Stomach (tissue), 9 donors: Measurements from ENCODE around the gene ISCA2. TPM values are rescaled to one million over a fixed set of nuclear protein-coding genes. Genes with fewer than 3 reads are reported as not detected.

Experiments
- DNase-seq, 2 donors: peaks; one replicate each; pipeline versions ENCODE4 v3.0.0 to v3.0.0-alpha.2; 2013 to 2019
- H3K27ac ChIP-seq, 5 donors: fragments of 200-600 bp in 4 of 5; sonication (generic) in 4 of 5; one replicate each; pipeline ENCODE4 v1.5.1; 2013 to 2019; ENCODE audit warnings: mild to moderate bottlenecking in 1 of 5, moderate library complexity in 1 of 5
- H3K27me3 ChIP-seq, 3 donors: fragments of 200-600 bp; sonication (generic); one replicate each; pipeline ENCODE4 v1.5.1; 2017 to 2019; ENCODE audit warnings: mixed run types in 1 of 3
- H3K36me3 ChIP-seq, 4 donors: fragments of 200-600 bp; sonication (generic); 1 replicate in 3 of 4; 2 replicates in 1 of 4; pipeline ENCODE4 v1.5.1; 2016 to 2019
- H3K4me1 ChIP-seq, 4 donors: fragments of 200-600 bp; sonication (generic); one replicate each; pipeline ENCODE4 v1.5.1; 2016 to 2019
- H3K4me3 ChIP-seq, 4 donors: fragments of 200-600 bp; sonication (generic) in 3 of 4; one replicate each; pipeline ENCODE4 v1.5.1; 2016 to 2019; ENCODE audit warnings: mild to moderate bottlenecking in 1 of 4
- H3K9me3 ChIP-seq, 4 donors: fragments of 200-600 bp; sonication (generic); one replicate each; pipeline ENCODE4 v1.5.1; 2016 to 2019
- EP300 ChIP-seq: sonication (generic); formaldehyde crosslinking; IDR thresholded peaks from one replicate; pipeline ENCODE4 v1.6.1; 2017; ENCODE audit warnings: antibody characterized with exemption
- POLR2A ChIP-seq, 4 donors: fragments of 450-650 bp; IDR thresholded peaks; one replicate each; pipeline ENCODE4 v1.6.1; 2016; ENCODE audit warnings: antibody characterized with exemption in 4 of 4, control low read depth in 2 of 4, mild to moderate bottlenecking in 1 of 4, moderate library complexity in 1 of 4
- POLR2AphosphoS5 ChIP-seq, 3 donors: sonication (generic); formaldehyde crosslinking; IDR thresholded peaks; one replicate each; pipeline ENCODE4 v1.6.1; 2016; ENCODE audit warnings: antibody characterized with exemption in 3 of 3
- WGBS, 5 donors: extraction: QIAGEN DNeasy Blood & Tissue Kit in 3 of 5; methylation state at CpG; one replicate each; pipeline versions ENCODE4 v1.1.5 to v1.1.7; 2013 to 2018; 5-methylcytosine and 5-hydroxymethylcytosine counted together
- intact Hi-C: fragments of 100-400 bp; cut with DNase I; formaldehyde crosslinking; loops from one replicate; pipeline ENCODE4 v1.15.1; 2023; ENCODE audit warnings: low total_unique reads
- polyA plus RNA-seq, 3 donors: library from polyadenylated mRNA; stranded (reverse); fragments of 200-250 nt; gene quantifications; one replicate each; pipeline ENCODE4 v1.2.3, GENCODE V29; 2013
- total RNA-seq, 5 donors: library from RNA; depleted of rRNA; stranded (reverse); fragments of >200 nt; gene quantifications; one replicate each; pipeline versions ENCODE4 v1.1.0 to v1.2.3, GENCODE V29; 2014 to 2016
- TF ChIP-seq, protein P1 (sequence below), 7 experiments: fragments of 450-650 bp in 4 of 7; fragments of 200-600 bp in 3 of 7; sonication (generic) in 3 of 7; IDR thresholded peaks; one replicate each; pipeline ENCODE4 v1.5.1; 2016 to 2019; ENCODE audit warnings: antibody characterized with exemption in 7 of 7, control low read depth in 2 of 7, mild to moderate bottlenecking in 1 of 7
- donor health status: healthy with polysubstance abuse.
- donor health status: Bipolar disorder and iron deficiency.
- donor health status: healthy.

The ISCA2 gene
- total and polyA plus RNA-seq, 8 donors, result 15.2 to 34.3 (median 25.0) TPM; not detected in 2

GRCh38 chr14:74462993-74463392, 30.6 kb upstream of the ISCA2 start:
- no peak for DNase-seq
- 89 to 91% (median 90%) methylated on average over 3 of the region's 3 CpGs for WGBS, 5 donors
- Histone ChIP-seq H3K9me3 (no peaks in the 10 kb centered on the region), H3K27me3 (peaks cover 0 to 4% (median 0%) of the 10 kb centered on the region in 3 donors), H3K27ac (no peak overlapping the region), H3K4me1 (no peaks in the 10 kb centered on the region), H3K4me3 (no peak overlapping the region), H3K36me3 (no peaks in the 10 kb centered on the region)
- intact Hi-C loops, result no loop called here
- TF ChIP-seq, protein P1, sequence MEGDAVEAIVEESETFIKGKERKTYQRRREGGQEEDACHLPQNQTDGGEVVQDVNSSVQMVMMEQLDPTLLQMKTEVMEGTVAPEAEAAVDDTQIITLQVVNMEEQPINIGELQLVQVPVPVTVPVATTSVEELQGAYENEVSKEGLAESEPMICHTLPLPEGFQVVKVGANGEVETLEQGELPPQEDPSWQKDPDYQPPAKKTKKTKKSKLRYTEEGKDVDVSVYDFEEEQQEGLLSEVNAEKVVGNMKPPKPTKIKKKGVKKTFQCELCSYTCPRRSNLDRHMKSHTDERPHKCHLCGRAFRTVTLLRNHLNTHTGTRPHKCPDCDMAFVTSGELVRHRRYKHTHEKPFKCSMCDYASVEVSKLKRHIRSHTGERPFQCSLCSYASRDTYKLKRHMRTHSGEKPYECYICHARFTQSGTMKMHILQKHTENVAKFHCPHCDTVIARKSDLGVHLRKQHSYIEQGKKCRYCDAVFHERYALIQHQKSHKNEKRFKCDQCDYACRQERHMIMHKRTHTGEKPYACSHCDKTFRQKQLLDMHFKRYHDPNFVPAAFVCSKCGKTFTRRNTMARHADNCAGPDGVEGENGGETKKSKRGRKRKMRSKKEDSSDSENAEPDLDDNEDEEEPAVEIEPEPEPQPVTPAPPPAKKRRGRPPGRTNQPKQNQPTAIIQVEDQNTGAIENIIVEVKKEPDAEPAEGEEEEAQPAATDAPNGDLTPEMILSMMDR (IDR thresholded peaks at IDR 0.05), result no peak

DNA sequence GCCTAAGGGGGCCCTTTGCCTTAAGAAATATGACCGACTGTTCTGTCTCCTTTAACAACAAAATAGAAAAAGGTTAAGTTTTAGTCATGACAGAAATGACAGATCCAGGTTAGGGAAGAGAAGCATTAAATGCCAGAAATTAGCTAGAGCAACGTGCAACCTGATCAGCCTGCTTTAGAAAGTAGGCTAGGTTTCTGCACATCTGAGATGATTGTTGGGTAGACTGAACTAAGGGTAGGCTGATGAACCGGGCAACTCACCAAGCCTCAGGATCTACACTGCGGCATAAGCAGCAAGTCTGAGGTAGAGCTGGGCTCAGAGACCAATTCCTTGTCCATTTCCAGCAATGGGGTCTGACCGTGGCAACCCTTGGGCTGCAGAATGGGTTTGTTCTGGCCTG, 29.9 kb upstream of the ISCA2 start:
- 80 to 88% (median 83%) methylated on average over 5 of the region's 5 CpGs for WGBS, 5 donors
- Histone ChIP-seq H3K27ac (no peak overlapping the region), H3K4me1 (no peaks in the 10 kb centered on the region), H3K36me3 (peaks cover 0 to under 1% (median 0%) of the 10 kb centered on the region in 4 donors), H3K4me3 (no peak overlapping the region), H3K9me3 (no peaks in the 10 kb centered on the region), H3K27me3 (peaks cover 0 to 3% (median 0%) of the 10 kb centered on the region in 3 donors)
- intact Hi-C loops, result no loop called here
- DNase-seq, result no peak
- no peak for TF ChIP-seq POLR2A (IDR thresholded peaks at IDR 0.05)
- TF ChIP-seq, protein P1 (IDR thresholded peaks at IDR 0.05), result no peak
- TF ChIP-seq POLR2AphosphoS5 (IDR thresholded peaks at IDR 0.05), result no peak
- TF ChIP-seq EP300, result no peak

DNA sequence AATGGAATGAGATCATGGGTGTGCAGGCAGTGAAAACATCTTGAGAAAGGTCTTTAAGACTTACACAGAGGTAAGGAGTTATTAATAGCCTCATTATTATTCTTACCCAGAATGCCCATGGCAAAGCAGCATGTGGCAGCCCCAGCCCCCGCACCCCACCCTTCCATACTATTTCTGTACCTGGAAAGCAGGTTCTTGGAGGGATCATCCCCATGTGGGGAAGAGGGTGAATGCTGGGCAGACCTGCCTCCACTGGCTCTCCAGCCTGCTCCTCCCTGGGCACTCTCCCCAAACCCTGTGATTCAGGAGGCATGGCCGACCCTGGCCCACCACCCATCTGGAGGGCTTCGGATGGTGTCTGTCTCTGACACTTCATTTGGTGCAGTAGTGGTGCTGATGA, 28.8 kb upstream of the ISCA2 start:
- no peak for DNase-seq
- H3K36me3 ChIP-seq, result peaks cover 0 to 4% (median 0%) of the 10 kb centered on the region in 4 donors
- no peaks in the 10 kb centered on the region for H3K9me3 ChIP-seq
- WGBS, 5 donors, result 83 to 98% (median 94%) methylated on average over 2 to 3 of the region's 3 CpGs
- TF ChIP-seq POLR2AphosphoS5 (IDR thresholded peaks at IDR 0.05), result no peak
- TF ChIP-seq EP300, result no peak
- TF ChIP-seq POLR2A (IDR thresholded peaks at IDR 0.05), result no peak
- TF ChIP-seq, protein P1 (IDR thresholded peaks at IDR 0.05), result no peak
- H3K4me3 ChIP-seq, result no peak overlapping the region
- H3K4me1 ChIP-seq, result peaks cover 0 to 4% (median 0%) of the 10 kb centered on the region in 4 donors
- intact Hi-C loops, result no loop called here
- no peaks in the 10 kb centered on the region for H3K27me3 ChIP-seq
- no peak overlapping the region for H3K27ac ChIP-seq

- Histone ChIP-seq H3K4me3 (no peak overlapping the region), H3K9me3 (no peaks in the 10 kb centered on the region), H3K27me3 (no peaks in the 10 kb centered on the region), H3K27ac (no peak overlapping the region), H3K36me3 (peaks cover 0 to 4% (median 0%) of the 10 kb centered on the region in 4 donors), H3K4me1 (peaks cover 0 to 6% (median 0%) of the 10 kb centered on the region in 4 donors)
- DNase-seq, result no peak
- intact Hi-C loops, result no loop called here
- TF ChIP-seq, protein P1 (IDR thresholded peaks at IDR 0.05), result no peak
- TF ChIP-seq POLR2AphosphoS5 (IDR thresholded peaks at IDR 0.05) (no peak), EP300 (no peak), POLR2A (IDR thresholded peaks at IDR 0.05) (no peak)
- WGBS, 5 donors, result 88 to 100% (median 93%) methylated on average over 2 of the region's 2 CpGs
These were observed 28.2 kb upstream of the ISCA2 start for GRCh38 chr14:74465335-74465734.
